Measurements from ENCODE around the gene KRT2.

GRCh38 chr12:52701281-52701680 lies 49.3 kb upstream of the KRT2 start:
- TF ChIP-seq JUND (IDR thresholded peaks at IDR 0.05; ENCODE audit: borderline replicate concordance, low read depth, low read length) (no peak), JUND (tag; IDR thresholded peaks at IDR 0.05; ENCODE audit: borderline replicate concordance, low read depth, low read length) (no peak), CHD2 (IDR thresholded peaks at IDR 0.05; ENCODE audit: low read depth, low read length) (no peak), EP300 (IDR thresholded peaks at IDR 0.05; ENCODE audit: low read length) (no peak), USF1 (CRISPR knock-in tag; IDR thresholded peaks at IDR 0.05) (no peak), JUN (IDR thresholded peaks at IDR 0.05; ENCODE audit: borderline replicate concordance, low read depth, low read length) (no peak), JUN (CRISPR knock-in tag; IDR thresholded peaks at IDR 0.05; ENCODE audit: borderline replicate concordance) (no peak), TAF1 (IDR thresholded peaks at IDR 0.05; ENCODE audit: control insufficient read depth, extremely low read depth, insufficient read depth, low read length, severe bottlenecking) (no peak), ARNT (IDR thresholded peaks at IDR 0.05) (no peak), SRSF1 (IDR thresholded peaks at IDR 0.05; ENCODE audit: low read depth, low read length) (no peak), CTCF (IDR thresholded peaks at IDR 0.05 in 2 of 3, conservative IDR thresholded peaks at IDR 0.05 in 1 of 3; ENCODE audit: insufficient read depth in 2 of 3, low read depth in 1 of 3, low read length in 3 of 3) (no peak), POLR2AphosphoS5 (IDR thresholded peaks at IDR 0.05; ENCODE audit: control insufficient read depth, insufficient read depth, low read depth, low read length) (no peak), SP1 (CRISPR knock-in tag; IDR thresholded peaks at IDR 0.05) (no peak), ZBED1 (IDR thresholded peaks at IDR 0.05) (no peak), VEZF1 (CRISPR knock-in tag; IDR thresholded peaks at IDR 0.05) (no peak)

Measured in K562 (cell line).